H9 (cell line): Measurements from ENCODE around the gene ANKMY2. TPM values are rescaled to one million over a fixed set of nuclear protein-coding genes. Genes with fewer than 3 reads are reported as not detected.

Source experiments
- DNase-seq: peaks from one replicate; pipeline ENCODE4 v3.0.0-alpha.2; 2017
- H2AFZ ChIP-seq: one replicate; pipeline ENCODE4 v1.6.1; 2013; ENCODE audit warnings: mild to moderate bottlenecking, low read length, control low read depth, moderate library complexity
- H2AK5ac ChIP-seq: 2 replicates; pipeline ENCODE4 v1.6.1; 2013; ENCODE audit warnings: low read length, control low read depth, mixed read lengths; ENCODE audit not compliant: insufficient read length
- H2BK120ac ChIP-seq: one replicate; pipeline ENCODE4 v1.6.1; 2013; ENCODE audit warnings: low read depth, mild to moderate bottlenecking, low read length, control low read depth, inconsistent platforms; ENCODE audit not compliant: poor library complexity, severe bottlenecking
- H2BK12ac ChIP-seq: 2 replicates; pipeline ENCODE4 v1.6.1; 2013; ENCODE audit warnings: low read length, control low read depth, mixed read lengths, low read depth; ENCODE audit not compliant: insufficient read length
- H2BK15ac ChIP-seq: 2 replicates; pipeline ENCODE4 v1.6.1; 2013; ENCODE audit warnings: low read depth, low read length, control low read depth
- H2BK20ac ChIP-seq: one replicate; pipeline ENCODE4 v1.6.1; 2013; ENCODE audit warnings: low read depth, mild to moderate bottlenecking, low read length, control low read depth, inconsistent platforms; ENCODE audit not compliant: poor library complexity, severe bottlenecking
- H2BK5ac ChIP-seq: 2 replicates; pipeline ENCODE4 v1.6.1; 2013; ENCODE audit warnings: low read length, control low read depth, mixed read lengths; ENCODE audit not compliant: insufficient read length
- H3K14ac ChIP-seq: 2 replicates; pipeline ENCODE4 v1.6.1; 2013; ENCODE audit warnings: low read length, control low read depth; ENCODE audit not compliant: insufficient read depth
- H3K18ac ChIP-seq: 2 replicates; pipeline ENCODE4 v1.6.1; 2013; ENCODE audit warnings: low read depth, mild to moderate bottlenecking, mixed read lengths, low read length, control low read depth; ENCODE audit not compliant: insufficient read length
- H3K23ac ChIP-seq: 2 replicates; pipeline ENCODE4 v1.6.1; 2013; ENCODE audit warnings: low read length, control low read depth, mixed read lengths, low read depth; ENCODE audit not compliant: insufficient read length
- H3K23me2 ChIP-seq: 2 replicates; pipeline ENCODE4 v1.6.1; 2013; ENCODE audit warnings: low read depth, mild to moderate bottlenecking, mixed read lengths, low read length, control low read depth; ENCODE audit not compliant: insufficient read length, poor library complexity, severe bottlenecking
- H3K27ac ChIP-seq: 2 replicates; pipeline ENCODE4 v1.5.1; 2013; ENCODE audit warnings: low read length, control low read depth, mixed read lengths, low read depth; ENCODE audit not compliant: insufficient read length
- H3K27me3 ChIP-seq: 2 replicates; pipeline ENCODE4 v1.6.1; 2013; ENCODE audit warnings: low read length, control low read depth, inconsistent platforms; ENCODE audit not compliant: insufficient read depth
- H3K4ac ChIP-seq: 2 replicates; pipeline ENCODE4 v1.6.1; 2013; ENCODE audit warnings: low read depth, mild to moderate bottlenecking, control low read depth, inconsistent platforms, low read length, moderate library complexity
- H3K4me1 ChIP-seq: 2 replicates; pipeline ENCODE4 v1.6.1; 2013; ENCODE audit warnings: low read length, control low read depth, inconsistent platforms; ENCODE audit not compliant: insufficient read depth
- H3K4me2 ChIP-seq: 2 replicates; pipeline ENCODE4 v1.6.1; 2013; ENCODE audit warnings: low read length, control low read depth, mixed read lengths; ENCODE audit not compliant: insufficient read length, insufficient read depth
- H3K56ac ChIP-seq: 2 replicates; pipeline ENCODE4 v1.6.1; 2013; ENCODE audit warnings: low read depth, mild to moderate bottlenecking, mixed read lengths, low read length, control low read depth; ENCODE audit not compliant: insufficient read length
- H3K79me1 ChIP-seq: 2 replicates; pipeline ENCODE4 v1.6.1; 2013; ENCODE audit warnings: low read depth, mild to moderate bottlenecking, moderate library complexity, low read length, control low read depth, inconsistent platforms; ENCODE audit not compliant: insufficient read depth, poor library complexity, severe bottlenecking
- H3K79me2 ChIP-seq: 2 replicates; pipeline ENCODE4 v1.6.1; 2013; ENCODE audit warnings: low read length, control low read depth, inconsistent platforms; ENCODE audit not compliant: insufficient read depth
- H3K9ac ChIP-seq: 2 replicates; pipeline ENCODE4 v1.6.1; 2013; ENCODE audit warnings: low read length, control low read depth, mixed read lengths; ENCODE audit not compliant: insufficient read length; ENCODE audit errors: extremely low read depth
- H3K9me3 ChIP-seq: one replicate; pipeline ENCODE4 v1.6.1; 2013; ENCODE audit warnings: low read depth, low read length, inconsistent platforms; ENCODE audit not compliant: control insufficient read depth
- H3T11ph ChIP-seq: one replicate; pipeline ENCODE4 v1.6.1; 2013; ENCODE audit warnings: mild to moderate bottlenecking, low read length, control low read depth, inconsistent platforms
- H4K20me1 ChIP-seq: one replicate; pipeline ENCODE4 v1.6.1; 2013; ENCODE audit not compliant: control insufficient read depth, insufficient read length, insufficient read depth
- H4K5ac ChIP-seq: 2 replicates; pipeline ENCODE4 v1.6.1; 2013; ENCODE audit warnings: low read depth, mild to moderate bottlenecking, mixed read lengths, low read length, control low read depth; ENCODE audit not compliant: insufficient read length
- H4K8ac ChIP-seq: replicated peaks from 2 replicates; pipeline ENCODE4 v1.6.1; 2013; ENCODE audit warnings: low read length, control low read depth, mixed read lengths, low read depth; ENCODE audit not compliant: insufficient read length
- H4K91ac ChIP-seq: 2 replicates; pipeline ENCODE4 v1.6.1; 2013; ENCODE audit warnings: low read depth, mild to moderate bottlenecking, moderate library complexity, mixed read lengths, low read length, control low read depth; ENCODE audit not compliant: insufficient read length
- H3K27ac Mint-ChIP-seq, 3 experiments: 2 replicates in 2 of 3; 3 replicates in 1 of 3; pipeline ENCODE4 v1.8.0; 2020 to 2021; ENCODE audit warnings: mixed read lengths in 3 of 3, mild to moderate bottlenecking in 1 of 3, moderate library complexity in 1 of 3
- H3K27me3 Mint-ChIP-seq: 2 replicates; pipeline ENCODE4 v1.8.0; 2021; ENCODE audit warnings: low read depth, mild to moderate bottlenecking, moderate library complexity, mixed read lengths
- H3K36me3 Mint-ChIP-seq, 3 experiments: 2 replicates in 2 of 3; 3 replicates in 1 of 3; pipeline ENCODE4 v1.8.0; 2020 to 2021; ENCODE audit warnings: low read depth in 3 of 3, mixed read lengths in 3 of 3; ENCODE audit not compliant: insufficient read depth in 1 of 3
- H3K4me1 Mint-ChIP-seq, 2 experiments: 2 replicates each; pipeline ENCODE4 v1.8.0; 2020; ENCODE audit warnings: mixed read lengths in 2 of 2
- H3K4me3 Mint-ChIP-seq, 2 experiments: 2 replicates in 1 of 2; 3 replicates in 1 of 2; pipeline ENCODE4 v1.8.0; 2020 to 2021; ENCODE audit warnings: mild to moderate bottlenecking in 2 of 2, mixed read lengths in 2 of 2, moderate library complexity in 1 of 2
- H3K9me3 Mint-ChIP-seq, 2 experiments: 2 replicates in 1 of 2; 3 replicates in 1 of 2; pipeline ENCODE4 v1.8.0; 2020; ENCODE audit warnings: mild to moderate bottlenecking in 2 of 2, mixed read lengths in 2 of 2, moderate library complexity in 1 of 2
- WGBS: extraction: QIAGEN DNeasy Blood & Tissue Kit; methylation state at CpG from one replicate; pipeline ENCODE4 v1.1.7; 2013; ENCODE audit warnings: missing lambda C conversion rate, low lambda C conversion rate, mixed read lengths; ENCODE audit not compliant: insufficient read length; ENCODE audit errors: extremely low coverage; 5-methylcytosine and 5-hydroxymethylcytosine counted together
- total RNA-seq: library from RNA; stranded (reverse); gene quantifications from 2 replicates; pipeline ENCODE4 v1.2.1, GENCODE V29; 2021
- TF ChIP-seq, protein P1 (sequence below): fragments of 200-600 bp; sonication (generic); conservative IDR thresholded peaks from 3 replicates; pipeline ENCODE4 v1.8.0; 2021; ENCODE audit warnings: antibody characterized with exemption, mild to moderate bottlenecking

ANKMY2 gene
- total RNA-seq, 1 experiment from 2014 or later, result 12.7 TPM

DNA sequence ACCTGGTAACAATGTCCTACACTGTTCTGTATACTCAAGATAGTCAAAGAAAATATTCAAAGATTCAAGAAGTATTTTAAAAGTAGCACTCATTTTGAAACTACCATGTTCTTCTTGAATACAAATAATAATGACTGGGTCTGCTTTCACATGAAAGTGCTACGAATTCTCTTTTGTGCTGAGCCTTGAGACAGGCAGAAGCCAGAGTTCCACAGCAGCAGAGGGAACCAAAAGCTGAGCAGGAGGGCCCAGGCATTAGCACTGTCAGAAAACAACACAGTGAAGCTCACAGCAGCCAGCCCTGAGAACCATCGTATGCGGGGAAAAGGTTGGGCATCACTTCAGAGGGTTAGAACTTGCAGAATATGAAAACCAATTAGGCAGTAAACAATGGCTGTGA lies 38.9 kb downstream of the ANKMY2 start:
- Histone ChIP-seq H3T11ph (no peak overlapping the region), H3K18ac (no peak overlapping the region), H2BK120ac (no peak overlapping the region), H4K91ac (no peak overlapping the region), H2BK5ac (no peak overlapping the region), H3K9ac (no peak overlapping the region), H2BK12ac (no peak overlapping the region), H3K79me2 (no peaks in the 10 kb centered on the region), H3K4me2 (no peak overlapping the region), H2BK20ac (no peak overlapping the region), H3K4ac (no peak overlapping the region), H2AFZ (no peak overlapping the region), H3K23me2 (no peaks in the 10 kb centered on the region), H3K27me3 (no peaks in the 10 kb centered on the region), H3K56ac (no peak overlapping the region), H4K20me1 (no peaks in the 10 kb centered on the region), H3K4me1 (no peaks in the 10 kb centered on the region), H3K23ac (no peak overlapping the region), H4K5ac (no peak overlapping the region), H3K79me1 (no peaks in the 10 kb centered on the region), H3K9me3 (no peaks in the 10 kb centered on the region), H3K14ac (no peak overlapping the region), H3K27ac (no peak overlapping the region), H4K8ac (no peak overlapping the region), H2BK15ac (no peak overlapping the region), H2AK5ac (no peak overlapping the region)
- H3K27ac Mint-ChIP-seq, result no peak overlapping the region
- no peak overlapping the region for H3K4me3 Mint-ChIP-seq
- no peaks in the 10 kb centered on the region for H3K27me3 Mint-ChIP-seq
- H3K4me1 Mint-ChIP-seq, result no peaks in the 10 kb centered on the region
- DNase-seq, result no peak
- WGBS, result no CpG with 5 or more reads among the region's 3 CpGs
- peaks cover 7 to 19% (median 13%) of the 10 kb centered on the region in 3 experiments; a peak in 5 of 7 replicates for H3K36me3 Mint-ChIP-seq
- H3K9me3 Mint-ChIP-seq, result no peaks in the 10 kb centered on the region
- TF ChIP-seq, protein P1, sequence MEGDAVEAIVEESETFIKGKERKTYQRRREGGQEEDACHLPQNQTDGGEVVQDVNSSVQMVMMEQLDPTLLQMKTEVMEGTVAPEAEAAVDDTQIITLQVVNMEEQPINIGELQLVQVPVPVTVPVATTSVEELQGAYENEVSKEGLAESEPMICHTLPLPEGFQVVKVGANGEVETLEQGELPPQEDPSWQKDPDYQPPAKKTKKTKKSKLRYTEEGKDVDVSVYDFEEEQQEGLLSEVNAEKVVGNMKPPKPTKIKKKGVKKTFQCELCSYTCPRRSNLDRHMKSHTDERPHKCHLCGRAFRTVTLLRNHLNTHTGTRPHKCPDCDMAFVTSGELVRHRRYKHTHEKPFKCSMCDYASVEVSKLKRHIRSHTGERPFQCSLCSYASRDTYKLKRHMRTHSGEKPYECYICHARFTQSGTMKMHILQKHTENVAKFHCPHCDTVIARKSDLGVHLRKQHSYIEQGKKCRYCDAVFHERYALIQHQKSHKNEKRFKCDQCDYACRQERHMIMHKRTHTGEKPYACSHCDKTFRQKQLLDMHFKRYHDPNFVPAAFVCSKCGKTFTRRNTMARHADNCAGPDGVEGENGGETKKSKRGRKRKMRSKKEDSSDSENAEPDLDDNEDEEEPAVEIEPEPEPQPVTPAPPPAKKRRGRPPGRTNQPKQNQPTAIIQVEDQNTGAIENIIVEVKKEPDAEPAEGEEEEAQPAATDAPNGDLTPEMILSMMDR, result no peak
